PC-3 (cell line): Measurements from ENCODE around the gene TUBGCP2.

Source experiments
- EZH2 ChIP-seq: fragments of 300-600 bp; sonication (generic); IDR thresholded peaks from one replicate; pipeline ENCODE4 v1.6.1; 2017; ENCODE audit warnings: antibody characterized with exemption, mild to moderate bottlenecking, low read length; ENCODE audit not compliant: unreplicated experiment
- TF ChIP-seq, protein P1 (sequence below): fragments of 300-600 bp; sonication (generic); conservative IDR thresholded peaks from 2 replicates; pipeline ENCODE4 v1.5.1; 2017; ENCODE audit warnings: antibody characterized with exemption, low read depth, mild to moderate bottlenecking, low read length

DNA sequence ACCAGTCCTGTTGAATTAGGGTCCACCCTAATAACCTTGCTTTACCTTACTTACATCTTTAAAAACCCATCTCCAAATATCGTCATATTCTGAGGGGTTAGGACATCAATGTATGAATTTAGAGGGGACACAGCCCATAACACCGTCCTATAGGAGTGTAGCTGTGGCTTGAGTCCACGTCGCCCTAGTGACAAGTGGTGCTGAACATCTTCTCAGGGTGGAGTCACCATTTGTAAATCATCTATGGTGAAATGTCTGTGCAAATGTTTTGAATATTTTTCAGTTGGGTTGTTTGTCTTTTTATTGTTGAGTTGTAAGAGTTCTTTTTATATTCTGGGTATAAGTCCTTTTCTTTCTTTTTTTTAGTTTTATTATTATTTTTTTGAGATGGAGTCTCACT lies 33.3 kb upstream of the TUBGCP2 start:
- TF ChIP-seq, protein P1, sequence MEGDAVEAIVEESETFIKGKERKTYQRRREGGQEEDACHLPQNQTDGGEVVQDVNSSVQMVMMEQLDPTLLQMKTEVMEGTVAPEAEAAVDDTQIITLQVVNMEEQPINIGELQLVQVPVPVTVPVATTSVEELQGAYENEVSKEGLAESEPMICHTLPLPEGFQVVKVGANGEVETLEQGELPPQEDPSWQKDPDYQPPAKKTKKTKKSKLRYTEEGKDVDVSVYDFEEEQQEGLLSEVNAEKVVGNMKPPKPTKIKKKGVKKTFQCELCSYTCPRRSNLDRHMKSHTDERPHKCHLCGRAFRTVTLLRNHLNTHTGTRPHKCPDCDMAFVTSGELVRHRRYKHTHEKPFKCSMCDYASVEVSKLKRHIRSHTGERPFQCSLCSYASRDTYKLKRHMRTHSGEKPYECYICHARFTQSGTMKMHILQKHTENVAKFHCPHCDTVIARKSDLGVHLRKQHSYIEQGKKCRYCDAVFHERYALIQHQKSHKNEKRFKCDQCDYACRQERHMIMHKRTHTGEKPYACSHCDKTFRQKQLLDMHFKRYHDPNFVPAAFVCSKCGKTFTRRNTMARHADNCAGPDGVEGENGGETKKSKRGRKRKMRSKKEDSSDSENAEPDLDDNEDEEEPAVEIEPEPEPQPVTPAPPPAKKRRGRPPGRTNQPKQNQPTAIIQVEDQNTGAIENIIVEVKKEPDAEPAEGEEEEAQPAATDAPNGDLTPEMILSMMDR = no peak
- no peak for TF ChIP-seq EZH2
